Uterus (tissue), 4 donors: ENCODE results near the gene NOP56. TPM values are rescaled to one million over a fixed set of nuclear protein-coding genes. Genes with fewer than 3 reads are reported as not detected.

Experiments used
- DNase-seq, 2 donors: peaks; one replicate each; pipeline ENCODE4 v3.0.0-alpha.2; 2019 to 2020
- H3K27ac ChIP-seq, 2 donors: fragments of 200-600 bp; sonication (generic); 1 replicate in 1 of 2; 2 replicates in 1 of 2; pipeline ENCODE4 v1.5.1; 2016 to 2018
- H3K27me3 ChIP-seq, 2 donors: fragments of 200-600 bp; sonication (generic); one replicate each; pipeline ENCODE4 v1.5.1; 2018 to 2019; ENCODE audit warnings: control low read depth in 1 of 2
- H3K36me3 ChIP-seq, 2 donors: fragments of 200-600 bp; sonication (generic); one replicate each; pipeline ENCODE4 v1.5.1; 2019; ENCODE audit warnings: control low read depth in 1 of 2
- H3K4me1 ChIP-seq, 2 donors: fragments of 200-600 bp; sonication (generic); one replicate each; pipeline ENCODE4 v1.5.1; 2018 to 2019; ENCODE audit warnings: control low read depth in 1 of 2
- H3K4me3 ChIP-seq, 2 donors: fragments of 200-600 bp; sonication (generic); 1 replicate in 1 of 2; 2 replicates in 1 of 2; pipeline ENCODE4 v1.5.1; 2018 to 2019; ENCODE audit warnings: mild to moderate bottlenecking in 1 of 2
- H3K9me3 ChIP-seq, 2 donors: fragments of 200-600 bp; sonication (generic); one replicate each; pipeline ENCODE4 v1.5.1; 2019; ENCODE audit warnings: control low read depth in 1 of 2
- POLR2A ChIP-seq, 2 donors: fragments of 450-650 bp; IDR thresholded peaks; one replicate each; pipeline ENCODE4 v1.6.1; 2016; ENCODE audit warnings: antibody characterized with exemption in 2 of 2, mild to moderate bottlenecking in 1 of 2, moderate library complexity in 1 of 2
- intact Hi-C: fragments of 100-400 bp; cut with DNase I; formaldehyde crosslinking; loops from one replicate; pipeline ENCODE4 v1.15.1; 2023; ENCODE audit warnings: low total_unique reads
- total RNA-seq, 4 donors: library from RNA; depleted of rRNA in 3 of 4; stranded (reverse); fragments of >200 nt in 3 of 4; gene quantifications; one replicate each; pipeline versions ENCODE4 v1.1.0 to v1.2.4, GENCODE V29; 2014 to 2023
- TF ChIP-seq, protein P1 (sequence below), 4 experiments: fragments of 200-600 bp in 2 of 4; fragments of 450-650 bp in 2 of 4; sonication (generic) in 2 of 4; IDR thresholded peaks; one replicate each; pipeline ENCODE4 v1.5.1; 2016 to 2019; ENCODE audit warnings: antibody characterized with exemption in 4 of 4, mild to moderate bottlenecking in 2 of 4, moderate library complexity in 1 of 4
- donor health status: DM: yes; HTN: yes; CAD: no.

The NOP56 gene
- total RNA-seq, 4 donors from 2014 or later: 108 to 151 (median 134) TPM

DNA sequence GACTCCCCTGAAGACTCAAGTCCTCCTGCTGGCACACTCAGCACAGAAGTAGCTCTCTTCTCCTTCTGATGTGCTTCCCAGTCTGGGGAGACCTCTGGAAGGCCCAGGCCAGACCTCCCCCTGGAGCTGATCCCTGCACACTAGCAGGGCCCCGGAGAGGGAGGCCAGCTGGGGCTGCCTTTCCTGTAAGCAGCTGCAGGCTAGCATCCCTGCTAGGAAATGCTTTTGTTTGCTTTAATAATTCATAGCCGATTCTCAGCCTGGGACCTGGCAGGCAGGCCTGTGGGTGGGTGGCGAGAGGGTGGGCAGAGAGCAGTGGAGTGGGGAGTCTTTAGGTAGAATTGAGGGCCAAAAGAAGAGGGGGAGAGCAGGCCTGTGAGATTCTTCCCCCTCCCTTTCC, 45.3 kb downstream of the NOP56 start:
- DNase-seq: no peak
- intact Hi-C loops: no loop called here

DNA sequence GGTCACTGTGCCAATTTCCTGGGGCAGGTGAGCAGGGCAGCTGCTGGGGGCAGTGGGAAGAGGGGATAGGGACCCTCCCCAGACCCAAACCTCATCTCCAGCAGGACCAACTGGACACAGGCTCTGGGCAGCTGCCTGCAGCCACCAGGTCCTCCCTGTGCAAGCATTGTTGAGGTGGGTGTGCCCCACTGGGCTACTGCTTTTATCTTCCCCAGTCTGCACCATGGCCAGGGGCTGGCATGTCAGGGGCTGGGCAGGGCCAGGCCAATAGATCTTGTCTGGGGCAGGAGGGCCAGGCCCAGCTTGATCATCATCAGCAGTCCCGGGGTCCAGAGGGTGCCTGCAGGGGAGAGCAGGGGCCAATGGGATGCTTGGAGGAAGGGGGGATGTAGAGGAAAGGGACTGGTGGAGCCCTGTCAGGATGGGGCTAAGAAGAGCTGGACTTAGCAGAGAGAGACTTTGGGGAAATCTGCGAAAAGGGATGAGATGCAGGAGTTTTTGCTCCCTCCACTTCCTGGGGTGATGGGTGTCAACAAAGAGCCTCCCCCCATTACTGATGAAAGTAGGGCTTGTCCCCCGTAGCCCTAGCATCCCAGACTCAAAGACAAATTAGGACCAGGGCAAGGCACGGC, 45.9 kb downstream of the NOP56 start:
- no peak for TF ChIP-seq POLR2A (IDR thresholded peaks at IDR 0.05)
- TF ChIP-seq, protein P1, sequence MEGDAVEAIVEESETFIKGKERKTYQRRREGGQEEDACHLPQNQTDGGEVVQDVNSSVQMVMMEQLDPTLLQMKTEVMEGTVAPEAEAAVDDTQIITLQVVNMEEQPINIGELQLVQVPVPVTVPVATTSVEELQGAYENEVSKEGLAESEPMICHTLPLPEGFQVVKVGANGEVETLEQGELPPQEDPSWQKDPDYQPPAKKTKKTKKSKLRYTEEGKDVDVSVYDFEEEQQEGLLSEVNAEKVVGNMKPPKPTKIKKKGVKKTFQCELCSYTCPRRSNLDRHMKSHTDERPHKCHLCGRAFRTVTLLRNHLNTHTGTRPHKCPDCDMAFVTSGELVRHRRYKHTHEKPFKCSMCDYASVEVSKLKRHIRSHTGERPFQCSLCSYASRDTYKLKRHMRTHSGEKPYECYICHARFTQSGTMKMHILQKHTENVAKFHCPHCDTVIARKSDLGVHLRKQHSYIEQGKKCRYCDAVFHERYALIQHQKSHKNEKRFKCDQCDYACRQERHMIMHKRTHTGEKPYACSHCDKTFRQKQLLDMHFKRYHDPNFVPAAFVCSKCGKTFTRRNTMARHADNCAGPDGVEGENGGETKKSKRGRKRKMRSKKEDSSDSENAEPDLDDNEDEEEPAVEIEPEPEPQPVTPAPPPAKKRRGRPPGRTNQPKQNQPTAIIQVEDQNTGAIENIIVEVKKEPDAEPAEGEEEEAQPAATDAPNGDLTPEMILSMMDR (IDR thresholded peaks at IDR 0.05): no peak
- no peak for DNase-seq
- no peaks in the 10 kb centered on the region for H3K9me3 ChIP-seq
- H3K36me3 ChIP-seq: no peaks in the 10 kb centered on the region
- no peak overlapping the region for H3K4me3 ChIP-seq
- H3K27me3 ChIP-seq: no peaks in the 10 kb centered on the region
- intact Hi-C loops: no loop called here
- H3K27ac ChIP-seq: no peak overlapping the region
- H3K4me1 ChIP-seq: peaks cover 0 to 9% of the 10 kb centered on the region in 2 donors

More for the DNA sequence above, 45.3 kb downstream of the NOP56 start:
- Histone ChIP-seq H3K27me3 (no peaks in the 10 kb centered on the region), H3K4me3 (no peak overlapping the region), H3K36me3 (no peaks in the 10 kb centered on the region), H3K9me3 (no peaks in the 10 kb centered on the region), H3K27ac (no peak overlapping the region), H3K4me1 (peaks cover 0 to 10% of the 10 kb centered on the region in 2 donors)
- TF ChIP-seq, protein P1 (IDR thresholded peaks at IDR 0.05): no peak
- no peak for TF ChIP-seq POLR2A (IDR thresholded peaks at IDR 0.05)

DNA sequence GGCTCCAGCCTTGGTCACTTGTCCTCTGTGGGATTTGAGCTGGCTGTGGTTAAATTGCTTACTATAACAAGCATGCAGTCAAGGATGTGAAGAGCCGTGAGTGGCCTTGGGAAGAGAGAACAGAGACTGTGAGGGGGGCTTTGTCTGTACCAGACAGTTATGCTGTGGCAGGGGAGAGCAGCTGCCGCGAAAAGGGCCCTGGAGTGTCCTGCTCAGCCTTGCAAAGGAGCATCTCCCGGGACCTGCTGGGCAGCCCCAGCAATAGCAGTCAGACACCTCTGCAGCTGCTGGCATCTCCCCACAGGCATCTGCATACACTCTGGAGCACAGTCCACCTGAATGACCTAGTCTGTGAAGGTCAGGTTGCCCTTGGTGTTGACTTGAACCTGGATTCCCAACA, 46.5 kb downstream of the NOP56 start:
- Histone ChIP-seq H3K27me3 (no peaks in the 10 kb centered on the region), H3K9me3 (no peaks in the 10 kb centered on the region), H3K27ac (no peak overlapping the region), H3K4me1 (peaks cover 0 to 5% of the 10 kb centered on the region in 2 donors), H3K4me3 (no peak overlapping the region), H3K36me3 (no peaks in the 10 kb centered on the region)
- TF ChIP-seq, protein P1 (IDR thresholded peaks at IDR 0.05): no peak
- no peak for TF ChIP-seq POLR2A (IDR thresholded peaks at IDR 0.05)
- DNase-seq: no peak
- intact Hi-C loops: no loop called here

DNA sequence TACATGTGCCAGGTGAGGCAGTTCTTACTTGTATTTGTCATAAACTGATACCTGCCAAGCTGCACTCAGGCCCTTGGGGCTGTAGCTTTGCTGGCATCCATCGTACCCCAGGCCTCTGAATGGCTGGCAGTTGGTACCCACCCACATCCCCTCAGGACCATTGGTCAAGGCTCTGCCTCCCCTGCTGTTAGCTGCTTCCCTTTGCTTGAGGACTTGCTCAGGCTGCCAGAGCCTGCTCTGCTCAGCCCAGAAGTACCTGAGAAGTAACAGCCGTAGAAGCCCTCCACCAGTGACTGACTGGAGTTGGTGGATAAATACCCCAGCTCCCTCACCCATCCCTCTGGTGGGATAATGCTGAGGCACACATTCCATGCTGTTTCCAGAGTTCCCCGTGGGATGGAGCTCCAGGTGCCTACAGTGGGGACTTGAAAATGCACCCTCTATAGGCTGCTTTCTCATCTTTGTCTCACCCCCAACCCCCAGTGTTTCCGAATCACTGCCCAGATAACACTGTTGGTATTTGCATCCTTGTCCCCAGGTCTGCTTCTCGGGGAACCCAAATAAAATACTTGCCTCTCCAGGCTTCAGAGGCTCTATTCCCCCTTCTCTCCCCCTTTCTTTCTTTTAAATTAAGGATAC, 47.5 kb downstream of the NOP56 start:
- DNase-seq: no peak
- intact Hi-C loops: no loop called here
- Histone ChIP-seq H3K27ac (no peak overlapping the region), H3K27me3 (no peaks in the 10 kb centered on the region), H3K9me3 (no peaks in the 10 kb centered on the region), H3K4me3 (no peak overlapping the region), H3K36me3 (no peaks in the 10 kb centered on the region), H3K4me1 (peaks cover 0 to 5% of the 10 kb centered on the region in 2 donors)
- TF ChIP-seq, protein P1 (IDR thresholded peaks at IDR 0.05): no peak
- no peak for TF ChIP-seq POLR2A (IDR thresholded peaks at IDR 0.05)

- intact Hi-C loops: no loop called here
- H3K36me3 ChIP-seq: no peaks in the 10 kb centered on the region
- no peak for DNase-seq
Measured at GRCh38 chr20:2700913-2701620, 48.6 kb downstream of the NOP56 start.

More at GRCh38 chr20:2700913-2701620, 48.6 kb downstream of the NOP56 start:
- H3K4me3 ChIP-seq: no peak overlapping the region
- H3K27me3 ChIP-seq: no peaks in the 10 kb centered on the region
- TF ChIP-seq POLR2A (IDR thresholded peaks at IDR 0.05): no peak
- TF ChIP-seq, protein P1 (IDR thresholded peaks at IDR 0.05): no peak
- H3K27ac ChIP-seq: no peak overlapping the region
- no peaks in the 10 kb centered on the region for H3K4me1 ChIP-seq
- no peaks in the 10 kb centered on the region for H3K9me3 ChIP-seq
